Stimulated activated CD4-positive, alpha-beta T cell treated with anti-CD3 and anti-CD28 coated beads, Interleukin-1b, Interleukin-23, amount 100 ng/mL, for 4 hours (primary cell): ENCODE measurements around the gene SCGB3A2.

Experiments used
- DNase-seq, 2 donors: peaks; one replicate each; pipeline ENCODE4 v3.0.0-alpha.2; 2020; ENCODE audit warnings: low read depth in 2 of 2

Gene SCGB3A2

GRCh38 chr5:147904110-147904509 is 25.6 kb downstream of the SCGB3A2 start:
- no peak for DNase-seq

- no peak for DNase-seq
Observed at GRCh38 chr5:147906326-147907095, 28.0 kb downstream of the SCGB3A2 start, which contains the start of gene C5orf46. Gene C5orf46 (minus strand): TSS chr5:147906538. CDS start chr5:147906501, 37 bp downstream.

GRCh38 chr5:147911427-147911826 is 32.9 kb downstream of the SCGB3A2 start:
- DNase-seq = no peak

- DNase-seq = no peak
Observed at GRCh38 chr5:147912011-147912410, 33.5 kb downstream of the SCGB3A2 start.

- DNase-seq = no peak
Observed at GRCh38 chr5:147913786-147914185, 35.3 kb downstream of the SCGB3A2 start.

GRCh38 chr5:147918101-147918685 is 39.7 kb downstream of the SCGB3A2 start:
- no peak for DNase-seq

GRCh38 chr5:147918899-147919298 is 40.4 kb downstream of the SCGB3A2 start:
- no peak for DNase-seq

GRCh38 chr5:147920420-147921030 is 42.0 kb downstream of the SCGB3A2 start:
- DNase-seq = no peak

GRCh38 chr5:147921136-147921535 is 42.6 kb downstream of the SCGB3A2 start:
- DNase-seq = no peak

- DNase-seq = no peak
Observed at GRCh38 chr5:147925020-147925419, 46.5 kb downstream of the SCGB3A2 start.

GRCh38 chr5:147927901-147928300 is 49.4 kb downstream of the SCGB3A2 start:
- no peak for DNase-seq

GRCh38 chr5:147930769-147931168 is 52.3 kb downstream of the SCGB3A2 start:
- no peak for DNase-seq
